Mesothelial cell of epicardium (in vitro differentiated cells): ENCODE measurements around the gene MNX1. TPM values are rescaled to one million over a fixed set of nuclear protein-coding genes. Genes with fewer than 3 reads are reported as not detected.

Source experiments
- DNase-seq, 2 experiments: peaks; one replicate each; pipeline ENCODE4 v3.0.0; 2021; ENCODE audit warnings: low spot score in 2 of 2; ENCODE audit not compliant: unreplicated experiment in 2 of 2
- H3K27ac Mint-ChIP-seq: 2 replicates; pipeline ENCODE4 v1.8.0; 2021; ENCODE audit warnings: mixed read lengths
- H3K27me3 Mint-ChIP-seq: 2 replicates; pipeline ENCODE4 v1.8.0; 2021; ENCODE audit warnings: low read depth, mixed read lengths
- H3K36me3 Mint-ChIP-seq: 2 replicates; pipeline ENCODE4 v1.8.0; 2021; ENCODE audit warnings: mixed read lengths
- H3K4me1 Mint-ChIP-seq: 2 replicates; pipeline ENCODE4 v1.8.0; 2021; ENCODE audit warnings: mixed read lengths
- H3K4me3 Mint-ChIP-seq: 2 replicates; pipeline ENCODE4 v1.8.0; 2021; ENCODE audit warnings: mild to moderate bottlenecking, moderate library complexity, mixed read lengths
- H3K9me3 Mint-ChIP-seq: 2 replicates; pipeline ENCODE4 v1.8.0; 2021; ENCODE audit warnings: mixed read lengths
- total RNA-seq: library from RNA; stranded (reverse); gene quantifications from 3 replicates; pipeline ENCODE4 v1.2.1, GENCODE V29; 2021
- TF ChIP-seq, protein P1 (sequence below): fragments of 200-600 bp; sonication (generic); IDR thresholded peaks from one replicate; pipeline ENCODE4 v1.5.0; 2021; ENCODE audit warnings: antibody characterized with exemption; ENCODE audit not compliant: unreplicated experiment

MNX1 gene
- total RNA-seq, 1 donor from 2014 or later: not detected

- DNase-seq: peak in 1 of 2 experiments; percentile 29
- H3K27me3 Mint-ChIP-seq: peaks cover 46% of the 10 kb centered on the region
- TF ChIP-seq, protein P1, sequence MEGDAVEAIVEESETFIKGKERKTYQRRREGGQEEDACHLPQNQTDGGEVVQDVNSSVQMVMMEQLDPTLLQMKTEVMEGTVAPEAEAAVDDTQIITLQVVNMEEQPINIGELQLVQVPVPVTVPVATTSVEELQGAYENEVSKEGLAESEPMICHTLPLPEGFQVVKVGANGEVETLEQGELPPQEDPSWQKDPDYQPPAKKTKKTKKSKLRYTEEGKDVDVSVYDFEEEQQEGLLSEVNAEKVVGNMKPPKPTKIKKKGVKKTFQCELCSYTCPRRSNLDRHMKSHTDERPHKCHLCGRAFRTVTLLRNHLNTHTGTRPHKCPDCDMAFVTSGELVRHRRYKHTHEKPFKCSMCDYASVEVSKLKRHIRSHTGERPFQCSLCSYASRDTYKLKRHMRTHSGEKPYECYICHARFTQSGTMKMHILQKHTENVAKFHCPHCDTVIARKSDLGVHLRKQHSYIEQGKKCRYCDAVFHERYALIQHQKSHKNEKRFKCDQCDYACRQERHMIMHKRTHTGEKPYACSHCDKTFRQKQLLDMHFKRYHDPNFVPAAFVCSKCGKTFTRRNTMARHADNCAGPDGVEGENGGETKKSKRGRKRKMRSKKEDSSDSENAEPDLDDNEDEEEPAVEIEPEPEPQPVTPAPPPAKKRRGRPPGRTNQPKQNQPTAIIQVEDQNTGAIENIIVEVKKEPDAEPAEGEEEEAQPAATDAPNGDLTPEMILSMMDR: no peak
- H3K4me1 Mint-ChIP-seq: no peaks in the 10 kb centered on the region
- no peaks in the 10 kb centered on the region for H3K36me3 Mint-ChIP-seq
- H3K27ac Mint-ChIP-seq: no peak overlapping the region
- H3K4me3 Mint-ChIP-seq: no peak overlapping the region
- H3K9me3 Mint-ChIP-seq: no peaks in the 10 kb centered on the region
Measured at GRCh38 chr7:157044943-157045660, 34.6 kb upstream of the MNX1 start.

DNA sequence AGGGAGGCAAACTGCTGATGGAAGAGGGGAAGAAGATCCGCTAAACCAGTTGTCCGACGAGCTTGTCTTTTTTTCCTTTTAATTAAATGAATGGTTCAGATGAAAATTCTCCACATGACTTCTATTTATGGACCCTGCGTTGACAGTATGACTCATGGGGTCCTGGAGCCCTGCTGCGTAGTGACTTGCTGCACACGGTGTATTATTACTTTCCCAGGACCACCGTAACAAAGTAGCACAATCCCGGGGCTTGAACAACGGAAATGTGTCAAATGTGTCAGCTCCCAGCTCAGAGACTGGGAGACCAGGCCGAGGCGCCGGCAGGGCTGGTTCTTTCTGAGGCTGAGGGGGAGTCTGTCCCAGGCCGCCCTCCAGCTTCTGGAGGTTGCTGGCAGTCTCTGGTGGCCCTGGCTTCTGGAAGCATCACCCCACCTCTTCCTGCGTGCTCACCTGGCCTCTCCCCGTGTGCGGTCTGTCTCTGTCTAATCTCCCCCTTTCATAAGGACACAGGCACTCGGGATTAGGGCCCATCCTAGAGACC lies 33.8 kb upstream of the MNX1 start:
- no peak overlapping the region for H3K4me3 Mint-ChIP-seq
- peaks cover 46% of the 10 kb centered on the region for H3K27me3 Mint-ChIP-seq
- no peaks in the 10 kb centered on the region for H3K4me1 Mint-ChIP-seq
- no peaks in the 10 kb centered on the region for H3K9me3 Mint-ChIP-seq
- TF ChIP-seq, protein P1: no peak
- H3K36me3 Mint-ChIP-seq: no peaks in the 10 kb centered on the region
- peak in 1 of 2 experiments; percentile 34 for DNase-seq
- no peak overlapping the region for H3K27ac Mint-ChIP-seq

GRCh38 chr7:157043745-157044144 lies 33.3 kb upstream of the MNX1 start:
- peak in 1 of 2 experiments; percentile 28 for DNase-seq
- H3K27ac Mint-ChIP-seq: no peak overlapping the region
- H3K9me3 Mint-ChIP-seq: no peaks in the 10 kb centered on the region
- H3K36me3 Mint-ChIP-seq: no peaks in the 10 kb centered on the region
- no peak overlapping the region for H3K4me3 Mint-ChIP-seq
- TF ChIP-seq, protein P1: no peak
- peaks cover 44% of the 10 kb centered on the region for H3K27me3 Mint-ChIP-seq
- no peaks in the 10 kb centered on the region for H3K4me1 Mint-ChIP-seq

- Mint-ChIP-seq H3K27ac (no peak overlapping the region), H3K4me3 (no peak overlapping the region), H3K4me1 (no peaks in the 10 kb centered on the region), H3K9me3 (peaks cover 3% of the 10 kb centered on the region), H3K27me3 (peaks cover 52% of the 10 kb centered on the region), H3K36me3 (no peaks in the 10 kb centered on the region)
- TF ChIP-seq, protein P1: no peak
- DNase-seq: peak in 1 of 2 experiments; percentile 35
Measured at GRCh38 chr7:157041514-157042277, 31.2 kb upstream of the MNX1 start.

DNA sequence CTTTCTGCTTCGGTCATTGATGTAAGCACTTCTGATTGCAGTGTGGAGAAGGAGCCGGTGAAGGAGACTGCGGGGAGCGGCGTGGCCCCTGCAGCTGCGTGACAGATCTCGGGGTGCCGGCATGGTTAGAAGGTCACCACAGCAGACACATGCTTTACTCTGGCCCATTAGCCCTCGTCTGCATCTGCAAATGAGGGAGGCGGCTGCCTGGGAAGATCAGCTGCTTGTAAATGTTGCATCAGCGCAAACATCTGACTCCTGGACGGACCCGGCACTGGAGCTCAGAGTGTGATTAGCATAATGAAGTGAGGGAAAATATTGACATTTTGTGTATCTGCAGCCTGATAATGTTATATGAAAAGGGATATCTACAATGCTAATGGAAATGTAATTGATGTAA lies 30.5 kb upstream of the MNX1 start:
- Mint-ChIP-seq H3K36me3 (no peaks in the 10 kb centered on the region), H3K9me3 (peaks cover 10% of the 10 kb centered on the region), H3K4me3 (no peak overlapping the region), H3K27ac (no peak overlapping the region), H3K27me3 (peaks cover 59% of the 10 kb centered on the region), H3K4me1 (no peaks in the 10 kb centered on the region)
- TF ChIP-seq, protein P1: no peak
- DNase-seq: no peak
